NCI-H748 (cell line): ENCODE data around the gene MYO7A.
"Not testable (repeated sequence)": the region's sequence is repeated elsewhere in the genome, so short reads cannot be mapped to it uniquely, and the experiment has no call there.

Experiments
- DNase-seq: peaks from one replicate; lab custom pipeline; 2025; ENCODE audit not compliant: unreplicated experiment; lab: John Stamatoyannopoulos, UW

The MYO7A gene

GRCh38 chr11:77092382-77092781 lies 35.7 kb upstream of the MYO7A start:
- DNase-seq, result no peak

DNA sequence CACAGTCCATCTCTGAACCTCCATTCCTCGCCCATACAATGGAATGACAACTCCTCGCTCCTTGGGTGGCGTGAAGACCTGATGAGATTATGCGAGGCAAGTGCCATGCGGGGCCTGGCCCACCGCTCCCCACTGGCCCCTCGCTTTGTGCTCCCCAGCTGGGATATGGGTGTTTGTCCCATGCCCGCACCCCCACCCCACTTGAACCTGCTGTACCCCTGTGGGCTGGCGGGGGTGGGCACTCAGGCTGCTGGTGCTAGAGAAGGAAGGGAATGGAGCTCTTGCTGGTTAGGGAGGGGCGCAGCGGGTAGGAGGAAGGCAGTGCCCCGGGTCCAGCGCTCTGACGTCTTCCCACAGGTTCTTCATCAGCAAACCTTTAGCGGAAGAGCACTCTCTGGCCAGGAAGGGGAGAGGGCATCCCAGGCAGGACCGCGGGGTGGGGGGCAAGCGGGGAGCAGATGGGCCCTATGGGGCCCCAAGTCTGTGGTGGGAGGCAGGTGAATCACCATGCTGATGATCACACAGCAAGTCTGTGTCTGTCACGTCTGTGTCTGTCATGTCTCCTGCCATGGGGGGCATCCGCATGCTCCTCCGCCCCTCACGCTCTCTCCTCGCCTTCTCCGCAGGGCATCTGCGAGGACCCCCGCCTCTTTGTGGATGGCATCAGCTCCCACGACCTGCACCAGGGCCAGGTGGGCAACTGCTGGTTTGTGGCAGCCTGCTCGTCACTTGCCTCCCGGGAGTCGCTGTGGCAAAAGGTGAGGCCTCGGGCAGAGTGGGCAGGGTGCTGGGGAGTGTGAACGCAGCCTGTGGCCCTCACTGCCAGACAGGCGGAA lies 34.8 kb upstream of the MYO7A start:
- DNase-seq, result no peak

GRCh38 chr11:77093987-77094840 lies 33.8 kb upstream of the MYO7A start:
- no peak for DNase-seq

- no peak for DNase-seq
Observed at GRCh38 chr11:77094841-77095365, 33.1 kb upstream of the MYO7A start.

- DNase-seq, result no peak
Observed at GRCh38 chr11:77095551-77096490, 32.2 kb upstream of the MYO7A start.

DNA sequence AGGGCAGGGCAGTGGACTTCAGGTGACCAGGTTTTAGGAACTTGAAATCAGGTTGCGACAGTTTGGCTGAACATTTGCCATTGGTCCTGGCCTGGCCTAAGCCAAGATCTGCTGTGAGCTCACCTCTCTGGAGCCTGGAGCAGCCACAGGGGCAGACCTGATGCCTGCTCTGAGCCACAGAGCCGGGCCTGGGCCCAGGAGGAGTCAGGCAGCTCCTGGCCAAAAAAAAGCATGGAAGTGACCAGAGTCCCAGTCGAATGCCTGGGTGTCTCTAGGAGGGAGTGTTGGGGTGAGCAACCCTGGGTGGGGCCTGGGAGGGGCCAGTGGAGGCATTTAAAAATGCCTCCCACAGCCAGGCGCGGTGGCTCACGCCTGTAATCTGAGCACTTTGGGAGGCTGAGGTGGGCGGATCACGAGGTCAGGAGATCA lies 31.4 kb upstream of the MYO7A start:
- no peak for DNase-seq

- not testable (repeated sequence) for DNase-seq
Observed at GRCh38 chr11:77097180-77097579, 30.9 kb upstream of the MYO7A start.

GRCh38 chr11:77100166-77101042 lies 27.6 kb upstream of the MYO7A start:
- DNase-seq, result no peak

GRCh38 chr11:77101043-77101537 lies 27.0 kb upstream of the MYO7A start:
- DNase-seq, result peak; percentile 6

- no peak for DNase-seq
Observed at GRCh38 chr11:77102246-77103210, 25.5 kb upstream of the MYO7A start, which contains the start of gene OMP. TSS of gene OMP (plus strand) at chr11:77102840. CDS start at chr11:77102840, 0 bp downstream.

GRCh38 chr11:77103319-77103718 lies 24.7 kb upstream of the MYO7A start:
- no peak for DNase-seq

DNA sequence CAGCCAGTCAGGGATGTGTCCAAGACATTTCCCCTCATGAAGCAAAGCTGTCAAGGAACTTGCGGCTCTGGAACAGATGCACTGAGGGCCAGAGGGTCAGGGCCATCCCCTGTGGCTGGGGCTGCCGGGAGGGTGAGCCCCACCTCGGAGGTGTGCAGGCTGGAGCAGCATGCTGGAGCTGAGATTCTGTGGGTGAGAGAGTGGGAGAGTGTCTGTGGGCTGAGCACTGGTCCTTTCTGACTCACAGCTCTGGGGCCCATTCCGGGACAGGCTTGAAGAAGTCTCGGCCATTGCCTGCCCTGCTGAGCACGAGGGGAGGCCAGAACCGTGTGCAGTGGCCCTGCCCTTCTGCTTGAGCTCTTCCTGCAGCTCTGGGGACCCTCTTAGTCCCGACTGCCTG lies 23.3 kb upstream of the MYO7A start:
- DNase-seq, result no peak

- no peak for DNase-seq
Observed at GRCh38 chr11:77106321-77106720, 21.7 kb upstream of the MYO7A start.

DNA sequence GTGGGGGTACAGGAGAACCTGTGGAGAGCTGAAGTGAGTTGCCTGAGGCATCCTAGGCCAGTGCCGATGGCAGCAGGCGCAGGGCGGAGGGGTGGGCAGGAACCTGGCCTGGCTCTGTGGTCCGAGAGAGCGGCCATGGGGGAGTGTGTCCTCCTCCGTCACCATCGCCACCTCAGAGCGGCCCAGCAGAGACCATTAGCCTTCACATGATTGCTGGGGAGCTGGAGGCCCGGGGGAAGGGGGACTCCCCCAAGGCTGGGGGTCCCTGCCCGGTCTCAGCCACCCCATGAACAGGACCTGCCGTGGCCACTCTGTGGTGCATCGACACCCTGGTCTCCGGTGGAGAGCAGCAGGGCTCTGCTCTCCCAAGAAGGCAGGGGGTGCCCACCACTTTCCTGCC lies 21.3 kb upstream of the MYO7A start:
- no peak for DNase-seq

GRCh38 chr11:77107950-77108349 lies 20.1 kb upstream of the MYO7A start:
- DNase-seq, result no peak

- DNase-seq, result no peak
Observed at GRCh38 chr11:77108436-77108835, 19.6 kb upstream of the MYO7A start.

DNA sequence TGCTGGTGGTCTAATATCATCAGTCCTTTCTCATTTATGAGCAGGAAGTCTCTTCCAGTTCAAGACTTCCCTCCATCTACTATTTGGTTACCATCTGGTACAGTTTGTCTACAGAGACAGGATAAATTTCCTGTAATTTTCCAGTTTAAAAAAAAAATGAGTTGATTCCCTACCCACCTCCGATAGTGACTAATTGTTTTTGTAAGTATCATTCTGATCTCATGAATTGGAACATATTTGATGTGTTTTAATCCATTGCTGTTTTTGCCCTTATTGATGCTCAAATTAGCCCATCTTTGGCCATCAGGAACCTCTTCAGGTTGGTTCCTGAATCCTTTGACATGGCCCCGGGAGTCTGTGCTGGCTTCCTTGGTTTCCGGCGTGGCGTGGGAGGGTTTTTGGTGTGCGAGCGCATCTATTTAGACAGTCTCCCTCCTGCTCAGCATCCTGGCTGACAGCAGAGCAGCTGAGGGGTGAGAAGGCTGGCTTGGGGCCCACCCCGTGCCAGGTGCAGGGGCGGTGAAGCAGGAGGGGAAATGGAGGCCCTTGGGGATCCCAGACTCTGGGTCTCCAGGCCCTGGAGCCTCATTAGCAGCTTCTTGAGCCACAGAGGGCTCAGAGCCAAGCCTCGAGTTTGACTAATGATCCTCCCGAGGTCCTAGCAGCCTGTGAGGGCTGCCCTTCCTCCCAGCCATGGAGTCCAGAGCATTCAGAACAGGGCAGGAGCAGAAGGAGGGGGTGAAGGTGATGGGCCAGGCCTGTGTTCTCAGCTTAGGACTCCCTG lies 18.6 kb upstream of the MYO7A start:
- DNase-seq, result no peak

DNA sequence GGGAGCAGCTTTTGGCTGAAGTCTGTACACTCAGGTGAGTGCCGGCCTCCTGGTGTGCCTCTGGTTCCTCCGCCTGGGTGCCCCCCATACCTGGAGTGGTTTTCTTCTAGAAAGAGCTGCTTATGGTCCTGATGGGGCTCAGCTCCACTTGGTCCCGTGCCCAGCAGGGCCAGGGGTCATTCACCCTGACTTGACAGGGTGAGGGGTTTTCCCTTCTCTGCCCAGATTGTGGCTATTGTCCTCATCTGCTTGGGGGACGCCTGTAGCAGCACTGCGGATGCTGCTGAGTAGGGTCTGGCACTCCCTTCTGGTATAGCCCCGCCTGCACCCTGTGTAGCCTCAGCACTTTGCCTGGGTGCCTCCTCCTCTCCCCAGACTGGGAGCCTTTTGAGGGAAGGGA lies 17.2 kb upstream of the MYO7A start:
- DNase-seq, result no peak
